ENCODE measurements around the gene FNDC3A.
A peak's percentile ranks its signal among the peaks of the same experiment; 100 is the strongest.

Gene FNDC3A

GRCh38 chr13:49221590-49221965 lies 245.9 kb downstream of the FNDC3A start:
- TF ChIP-seq, protein P1, sequence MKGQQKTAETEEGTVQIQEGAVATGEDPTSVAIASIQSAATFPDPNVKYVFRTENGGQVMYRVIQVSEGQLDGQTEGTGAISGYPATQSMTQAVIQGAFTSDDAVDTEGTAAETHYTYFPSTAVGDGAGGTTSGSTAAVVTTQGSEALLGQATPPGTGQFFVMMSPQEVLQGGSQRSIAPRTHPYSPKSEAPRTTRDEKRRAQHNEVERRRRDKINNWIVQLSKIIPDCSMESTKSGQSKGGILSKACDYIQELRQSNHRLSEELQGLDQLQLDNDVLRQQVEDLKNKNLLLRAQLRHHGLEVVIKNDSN (IDR thresholded peaks at IDR 0.05) = no peak
- TF ChIP-seq EP300 (IDR thresholded peaks at IDR 0.05; ENCODE audit: borderline replicate concordance) = no peak
- no peak for TF ChIP-seq CEBPB (IDR thresholded peaks at IDR 0.05)
- no peak for TF ChIP-seq MAX (IDR thresholded peaks at IDR 0.05)

GRCh38 chr13:49225223-49226042 lies 249.7 kb downstream of the FNDC3A start:
- TF ChIP-seq YY1 (IDR thresholded peaks at IDR 0.05; ENCODE audit: low read depth) (no peak), REST (IDR thresholded peaks at IDR 0.05; ENCODE audit: low read depth) (no peak), CEBPB (IDR thresholded peaks at IDR 0.05) (peak; percentile 84)

GRCh38 chr13:49226613-49227012 lies 250.9 kb downstream of the FNDC3A start:
- TF ChIP-seq, protein P1 (IDR thresholded peaks at IDR 0.05) = no peak
- TF ChIP-seq RAD21 (IDR thresholded peaks at IDR 0.05; ENCODE audit: low read depth) (no peak), ZBTB7A (IDR thresholded peaks at IDR 0.05; ENCODE audit: low read depth) (no peak), MAX (IDR thresholded peaks at IDR 0.05) (no peak), CEBPB (IDR thresholded peaks at IDR 0.05) (peak; percentile 91), TCF12 (IDR thresholded peaks at IDR 0.05; ENCODE audit: low read depth) (peak; percentile 59), TEAD4 (IDR thresholded peaks at IDR 0.05) (0 out of 2 replicates have a peak, but pooled peaks have one; percentile 16), EGR1 (IDR thresholded peaks at IDR 0.05) (no peak), NFIC (IDR thresholded peaks at IDR 0.05) (no peak), CREB1 (IDR thresholded peaks at IDR 0.05; ENCODE audit: low read depth) (no peak)

DNA sequence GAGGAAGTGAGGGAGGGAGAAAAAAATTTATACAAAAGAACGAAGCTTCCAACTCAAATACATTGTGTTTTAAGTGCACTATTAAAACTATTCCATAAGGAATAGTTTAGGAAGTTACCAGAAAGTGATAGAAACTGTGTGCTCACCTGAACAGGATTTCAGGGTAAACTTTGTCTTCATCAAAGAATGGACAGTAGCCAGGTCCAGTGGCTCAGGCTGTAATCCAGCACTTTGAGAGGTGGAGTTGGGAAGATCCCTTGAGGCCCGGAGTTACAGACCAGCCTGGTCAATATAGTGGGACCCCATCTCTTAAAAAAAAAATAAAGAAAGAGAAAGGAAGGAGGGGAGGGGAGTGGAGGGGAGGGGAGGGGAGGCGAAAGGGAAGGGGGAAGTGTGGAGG lies 259.0 kb downstream of the FNDC3A start:
- TF ChIP-seq NFIC (IDR thresholded peaks at IDR 0.05) (no peak), CREB1 (IDR thresholded peaks at IDR 0.05; ENCODE audit: low read depth) (no peak), TEAD4 (IDR thresholded peaks at IDR 0.05) (no peak), EP300 (IDR thresholded peaks at IDR 0.05; ENCODE audit: borderline replicate concordance) (no peak), FOXM1 (IDR thresholded peaks at IDR 0.05; ENCODE audit: borderline replicate concordance, low read depth) (no peak), MAX (IDR thresholded peaks at IDR 0.05) (no peak), CEBPB (IDR thresholded peaks at IDR 0.05) (no peak), ZBTB7A (IDR thresholded peaks at IDR 0.05; ENCODE audit: low read depth) (no peak), TCF12 (IDR thresholded peaks at IDR 0.05; ENCODE audit: low read depth) (no peak), RAD21 (IDR thresholded peaks at IDR 0.05; ENCODE audit: low read depth) (no peak), YY1 (IDR thresholded peaks at IDR 0.05; ENCODE audit: low read depth) (no peak), TAF1 (IDR thresholded peaks at IDR 0.05; ENCODE audit: low read depth) (no peak)
- TF ChIP-seq, protein P1 (IDR thresholded peaks at IDR 0.05) = no peak

DNA sequence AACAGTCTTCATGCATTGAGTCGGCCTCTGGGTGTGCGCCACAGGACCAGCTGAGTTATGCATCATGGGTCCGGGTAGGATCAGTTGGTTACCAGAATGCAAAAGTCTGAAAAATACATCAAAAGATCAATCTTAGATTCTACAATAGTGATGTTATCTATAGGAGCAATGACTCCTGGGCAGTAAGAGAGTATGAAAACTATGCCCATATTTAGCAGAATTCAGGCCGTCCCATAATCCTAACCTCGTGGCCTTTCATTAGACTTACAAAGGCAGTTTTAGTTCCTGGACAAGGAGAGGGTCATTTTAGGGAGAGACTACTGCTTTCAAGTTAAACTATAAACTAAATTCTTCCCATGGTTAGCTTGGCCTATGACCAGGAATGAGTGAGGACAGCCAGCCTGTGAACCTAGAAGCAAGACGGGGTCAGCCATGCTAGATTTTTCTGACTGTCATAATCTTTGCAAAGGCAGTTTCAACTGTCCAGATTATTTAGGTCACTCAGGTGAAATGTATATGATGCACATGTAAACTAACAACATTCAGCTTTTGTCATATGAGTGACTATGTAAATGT lies 260.2 kb downstream of the FNDC3A start:
- TF ChIP-seq CEBPB (IDR thresholded peaks at IDR 0.05) (no peak), FOXM1 (IDR thresholded peaks at IDR 0.05; ENCODE audit: borderline replicate concordance, low read depth) (no peak), TAF1 (IDR thresholded peaks at IDR 0.05; ENCODE audit: low read depth) (no peak), MAX (IDR thresholded peaks at IDR 0.05) (no peak), YY1 (IDR thresholded peaks at IDR 0.05; ENCODE audit: low read depth) (no peak), ZBTB7A (IDR thresholded peaks at IDR 0.05; ENCODE audit: low read depth) (no peak), TEAD4 (IDR thresholded peaks at IDR 0.05) (no peak), TCF12 (IDR thresholded peaks at IDR 0.05; ENCODE audit: low read depth) (no peak), NFIC (IDR thresholded peaks at IDR 0.05) (no peak), CREB1 (IDR thresholded peaks at IDR 0.05; ENCODE audit: low read depth) (no peak), EGR1 (IDR thresholded peaks at IDR 0.05) (no peak), EP300 (IDR thresholded peaks at IDR 0.05; ENCODE audit: borderline replicate concordance) (no peak), RAD21 (IDR thresholded peaks at IDR 0.05; ENCODE audit: low read depth) (no peak), REST (IDR thresholded peaks at IDR 0.05; ENCODE audit: low read depth) (no peak)
- TF ChIP-seq, protein P1 (IDR thresholded peaks at IDR 0.05) = no peak
